ENCODE data around the gene KATNAL1. TPM values are rescaled to one million over a fixed set of nuclear protein-coding genes. Genes with fewer than 3 reads are reported as not detected.

KATNAL1 gene
- 74.6 TPM for total RNA-seq (ENCODE audit: unreplicated experiment)
- long read RNA-seq, full-length matches to known transcripts = 2 of 14 reads
- long read RNA-seq, partial matches to known transcripts = 3 of 14 reads
- long read RNA-seq, other reads (novel, unspliced or antisense) = 9 of 14 reads

DNA sequence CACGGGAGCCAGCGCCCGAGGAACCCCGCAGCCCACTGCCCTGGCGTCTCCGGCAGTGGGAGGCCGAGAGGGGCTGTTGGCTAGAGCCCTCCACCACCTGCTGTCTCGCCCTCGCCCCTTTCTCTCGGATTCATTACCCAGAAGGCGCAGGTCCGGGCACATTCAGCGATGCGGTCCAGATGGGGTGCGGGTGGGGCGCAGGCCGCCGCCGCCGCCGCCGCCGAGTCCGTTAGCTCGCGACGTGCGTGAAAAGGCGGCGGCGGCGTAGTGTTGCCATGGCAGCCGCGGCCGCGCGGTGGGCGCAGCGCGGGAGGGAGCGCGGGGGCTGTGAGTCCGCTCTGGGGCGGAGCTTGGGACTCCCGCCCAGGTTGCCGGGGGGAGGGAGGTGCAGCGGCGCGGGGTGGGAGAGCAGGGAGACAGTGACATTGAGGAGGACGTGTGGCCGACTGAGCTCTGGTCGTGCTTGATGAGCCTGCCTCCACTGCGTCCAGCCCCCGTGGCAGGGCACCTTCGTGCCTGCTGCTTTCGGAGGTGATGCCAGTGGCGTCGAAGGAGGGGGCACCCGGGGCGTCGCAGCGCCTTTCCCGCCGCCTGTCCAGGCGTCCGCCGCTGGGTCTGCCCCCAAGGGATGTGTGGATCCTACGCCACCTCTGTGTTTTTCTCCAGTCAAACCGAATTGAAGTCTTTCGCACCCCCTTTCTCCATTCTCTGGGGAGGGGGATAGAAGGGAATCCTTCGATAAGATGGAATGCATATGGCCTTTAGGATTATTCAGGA lies at the start of gene KATNAL1:
Gene KATNAL1 (minus strand): TSS at position 358 of the 777 bp plus-strand sequence. CDS start 23,774 bp downstream, outside the sequence.
- no peaks in the 10 kb centered on the region for H3K36me3 Mint-ChIP-seq (ENCODE audit: unreplicated experiment)
- H3K9me3 Mint-ChIP-seq (ENCODE audit: unreplicated experiment) = no peaks in the 10 kb centered on the region
- peak within 1 kb of the TSS; percentile 94 for H3K27ac Mint-ChIP-seq (ENCODE audit: unreplicated experiment)
- H3K27me3 Mint-ChIP-seq (ENCODE audit: unreplicated experiment) = peaks cover 2% of the 10 kb centered on the region
- TF ChIP-seq CTCF (IDR thresholded peaks at IDR 0.05; ENCODE audit: partially characterized antibody, unreplicated experiment) = no peak
- DNase-seq = peak; percentile 91
- peaks cover 15% of the 10 kb centered on the region for H3K4me1 Mint-ChIP-seq (ENCODE audit: low read depth, unreplicated experiment)
- peak within 1 kb of the TSS; percentile 93 for H3K4me3 Mint-ChIP-seq (ENCODE audit: unreplicated experiment)

DNA sequence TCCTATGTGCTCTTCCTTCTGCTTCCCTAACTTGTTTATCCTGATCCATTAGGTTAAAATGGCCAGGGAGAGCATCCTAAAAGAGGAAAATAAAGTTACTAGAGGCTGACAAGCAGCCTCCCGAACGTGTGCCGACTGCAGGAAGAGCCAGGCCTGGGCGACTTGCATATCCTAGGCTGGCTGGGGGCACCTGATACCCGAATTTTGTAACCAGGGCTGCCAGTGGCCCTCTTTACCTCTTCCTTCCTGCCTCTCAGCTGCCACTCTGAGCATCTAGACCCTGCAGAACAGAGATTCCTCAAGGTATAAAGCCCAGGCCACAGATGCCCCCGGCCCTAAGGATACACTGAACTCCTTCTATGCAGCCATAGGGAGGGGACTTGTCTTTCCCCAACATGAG lies 48.5 kb upstream of the KATNAL1 start:
- Mint-ChIP-seq H3K27me3 (ENCODE audit: unreplicated experiment) (no peaks in the 10 kb centered on the region), H3K27ac (ENCODE audit: unreplicated experiment) (peak overlapping the region; percentile 43), H3K36me3 (ENCODE audit: unreplicated experiment) (peaks cover 15% of the 10 kb centered on the region), H3K9me3 (ENCODE audit: unreplicated experiment) (no peaks in the 10 kb centered on the region), H3K4me1 (ENCODE audit: low read depth, unreplicated experiment) (peaks cover 7% of the 10 kb centered on the region), H3K4me3 (ENCODE audit: unreplicated experiment) (no peak overlapping the region)
- no peak for DNase-seq
- no peak for TF ChIP-seq CTCF (IDR thresholded peaks at IDR 0.05; ENCODE audit: partially characterized antibody, unreplicated experiment)

DNA sequence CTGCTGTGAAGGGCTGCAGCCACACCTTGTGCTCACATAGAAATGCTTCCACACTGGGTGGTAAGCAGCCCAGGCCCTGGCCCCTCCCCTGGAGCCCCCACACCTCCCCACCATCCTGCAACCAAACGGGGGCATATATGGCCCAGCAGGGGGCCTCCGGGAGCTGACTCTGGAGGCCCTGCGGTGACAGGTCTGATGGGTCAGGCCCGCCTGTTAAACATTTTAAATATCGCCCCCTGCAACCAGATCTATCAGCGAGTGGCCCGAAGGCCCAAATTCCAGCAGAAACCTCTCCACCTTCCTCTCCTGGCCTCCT lies 48.0 kb upstream of the KATNAL1 start:
- peak; percentile 41 for TF ChIP-seq CTCF (IDR thresholded peaks at IDR 0.05; ENCODE audit: partially characterized antibody, unreplicated experiment)
- H3K36me3 Mint-ChIP-seq (ENCODE audit: unreplicated experiment) = peaks cover 15% of the 10 kb centered on the region
- H3K4me1 Mint-ChIP-seq (ENCODE audit: low read depth, unreplicated experiment) = peaks cover 7% of the 10 kb centered on the region
- H3K27ac Mint-ChIP-seq (ENCODE audit: unreplicated experiment) = peak overlapping the region; percentile 43
- DNase-seq = peak; percentile 46
- H3K9me3 Mint-ChIP-seq (ENCODE audit: unreplicated experiment) = no peaks in the 10 kb centered on the region
- no peak overlapping the region for H3K4me3 Mint-ChIP-seq (ENCODE audit: unreplicated experiment)
- H3K27me3 Mint-ChIP-seq (ENCODE audit: unreplicated experiment) = no peaks in the 10 kb centered on the region

DNA sequence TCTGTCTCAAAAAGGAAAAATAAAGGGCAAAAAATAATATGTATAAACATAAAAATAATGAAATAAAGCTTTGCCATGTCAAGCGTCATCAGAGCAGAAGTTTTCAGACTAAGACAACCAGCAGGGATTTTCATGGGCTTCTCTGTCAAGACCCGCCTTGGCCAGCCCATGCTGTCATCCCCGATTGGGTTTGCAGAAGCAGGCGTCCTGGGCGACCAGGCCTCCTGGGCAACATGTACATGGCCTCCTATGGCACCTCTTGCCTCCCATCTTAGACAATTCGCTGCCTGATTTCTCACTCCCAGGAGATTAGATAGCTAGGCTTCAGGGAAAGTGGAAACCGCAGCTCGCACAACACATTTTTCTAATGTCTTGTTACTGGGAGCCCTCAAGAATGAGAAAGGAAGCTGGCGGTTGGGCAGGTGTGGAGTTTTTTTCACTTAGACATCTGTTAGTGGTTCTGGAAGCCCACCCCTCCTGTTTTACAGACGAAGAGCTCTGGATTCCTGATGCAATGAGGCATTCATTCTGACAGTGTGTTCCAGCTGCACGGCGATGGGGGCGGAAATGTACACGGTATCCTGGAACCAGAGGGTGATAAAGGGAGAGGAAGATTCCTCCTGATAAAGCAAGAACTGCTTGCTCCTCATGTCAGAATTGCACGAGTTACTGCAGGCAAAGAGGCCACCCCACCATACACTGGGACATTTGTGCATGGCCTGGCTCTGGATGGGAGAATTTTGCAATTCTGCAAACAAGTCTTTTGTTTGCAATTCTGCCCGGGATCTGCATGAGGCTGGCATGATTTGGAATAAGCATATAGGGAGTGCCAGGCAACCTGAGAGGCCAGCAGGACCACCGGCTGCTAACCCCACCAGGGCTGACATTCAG lies 47.4 kb upstream of the KATNAL1 start:
- no peak overlapping the region for H3K4me3 Mint-ChIP-seq (ENCODE audit: unreplicated experiment)
- peak overlapping the region; percentile 52 for H3K27ac Mint-ChIP-seq (ENCODE audit: unreplicated experiment)

More for the DNA sequence above, 47.4 kb upstream of the KATNAL1 start:
- H3K27me3 Mint-ChIP-seq (ENCODE audit: unreplicated experiment) = no peaks in the 10 kb centered on the region
- no peaks in the 10 kb centered on the region for H3K9me3 Mint-ChIP-seq (ENCODE audit: unreplicated experiment)
- H3K36me3 Mint-ChIP-seq (ENCODE audit: unreplicated experiment) = peaks cover 15% of the 10 kb centered on the region
- peaks cover 7% of the 10 kb centered on the region for H3K4me1 Mint-ChIP-seq (ENCODE audit: low read depth, unreplicated experiment)
- TF ChIP-seq CTCF (IDR thresholded peaks at IDR 0.05; ENCODE audit: partially characterized antibody, unreplicated experiment) = no peak
- DNase-seq = no peak
